Measurements from ENCODE around the gene KPNA1.

Gene KPNA1

GRCh38 chr3:122559906-122560305, 45.2 kb upstream of the KPNA1 start:
- TF ChIP-seq, protein P1, sequence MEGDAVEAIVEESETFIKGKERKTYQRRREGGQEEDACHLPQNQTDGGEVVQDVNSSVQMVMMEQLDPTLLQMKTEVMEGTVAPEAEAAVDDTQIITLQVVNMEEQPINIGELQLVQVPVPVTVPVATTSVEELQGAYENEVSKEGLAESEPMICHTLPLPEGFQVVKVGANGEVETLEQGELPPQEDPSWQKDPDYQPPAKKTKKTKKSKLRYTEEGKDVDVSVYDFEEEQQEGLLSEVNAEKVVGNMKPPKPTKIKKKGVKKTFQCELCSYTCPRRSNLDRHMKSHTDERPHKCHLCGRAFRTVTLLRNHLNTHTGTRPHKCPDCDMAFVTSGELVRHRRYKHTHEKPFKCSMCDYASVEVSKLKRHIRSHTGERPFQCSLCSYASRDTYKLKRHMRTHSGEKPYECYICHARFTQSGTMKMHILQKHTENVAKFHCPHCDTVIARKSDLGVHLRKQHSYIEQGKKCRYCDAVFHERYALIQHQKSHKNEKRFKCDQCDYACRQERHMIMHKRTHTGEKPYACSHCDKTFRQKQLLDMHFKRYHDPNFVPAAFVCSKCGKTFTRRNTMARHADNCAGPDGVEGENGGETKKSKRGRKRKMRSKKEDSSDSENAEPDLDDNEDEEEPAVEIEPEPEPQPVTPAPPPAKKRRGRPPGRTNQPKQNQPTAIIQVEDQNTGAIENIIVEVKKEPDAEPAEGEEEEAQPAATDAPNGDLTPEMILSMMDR (IDR thresholded peaks at IDR 0.05; ENCODE audit: unreplicated experiment in 3 of 3): no peak
- peaks cover 3% of the 10 kb centered on the region for H3K36me3 Mint-ChIP-seq (ENCODE audit: low read depth)
- H3K4me1 Mint-ChIP-seq: peaks cover 24% of the 10 kb centered on the region
- H3K27me3 Mint-ChIP-seq (ENCODE audit: low read depth): no peaks in the 10 kb centered on the region
- no peaks in the 10 kb centered on the region for H3K9me3 Mint-ChIP-seq
- H3K4me3 Mint-ChIP-seq: no peak overlapping the region
- H3K27ac Mint-ChIP-seq: no peak overlapping the region

DNA sequence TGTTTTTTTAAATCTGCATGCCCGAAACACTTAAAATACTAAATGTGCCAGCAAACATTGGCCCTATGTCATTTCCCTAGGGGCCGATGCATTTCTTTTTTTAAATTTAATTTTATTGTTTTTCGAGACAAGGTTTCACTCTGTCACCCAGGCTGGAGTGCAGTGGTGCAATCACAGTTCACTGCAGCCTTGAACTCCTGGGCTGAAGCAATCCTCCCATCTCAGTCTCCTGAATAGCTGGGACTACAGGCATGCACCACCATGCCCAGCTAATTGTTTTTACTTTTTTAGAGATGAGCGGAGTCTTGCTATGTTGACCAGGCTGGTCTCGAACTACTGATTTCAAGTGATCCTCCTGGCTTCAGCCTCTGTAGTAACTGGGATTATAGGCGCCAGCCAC, 43.9 kb upstream of the KPNA1 start:
- Mint-ChIP-seq H3K27me3 (ENCODE audit: low read depth) (no peaks in the 10 kb centered on the region), H3K27ac (no peak overlapping the region), H3K36me3 (ENCODE audit: low read depth) (peaks cover 3% of the 10 kb centered on the region), H3K4me3 (no peak overlapping the region), H3K4me1 (peaks cover 18% of the 10 kb centered on the region), H3K9me3 (no peaks in the 10 kb centered on the region)
- TF ChIP-seq, protein P1 (IDR thresholded peaks at IDR 0.05; ENCODE audit: unreplicated experiment in 3 of 3): no peak

DNA sequence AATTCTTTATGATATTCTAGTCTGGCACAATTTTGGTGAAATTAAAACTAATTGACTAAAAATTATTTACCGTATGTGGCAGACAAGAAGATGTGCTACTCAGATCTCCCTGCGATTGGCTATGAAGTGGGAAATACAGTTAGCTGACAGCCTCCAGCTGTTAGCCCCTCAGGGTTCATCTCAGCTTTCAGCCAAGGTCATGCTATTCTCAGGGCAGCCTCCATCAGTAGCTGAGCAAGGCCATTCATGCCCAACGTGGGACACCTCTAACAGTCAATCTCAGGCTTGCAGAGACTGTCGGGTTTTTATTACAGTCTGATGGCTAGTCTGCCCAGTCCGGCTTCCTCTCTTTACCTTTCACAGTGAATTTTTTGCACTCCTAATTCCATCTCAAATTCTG, 42.6 kb upstream of the KPNA1 start:
- Mint-ChIP-seq H3K4me1 (peaks cover 7% of the 10 kb centered on the region), H3K9me3 (no peaks in the 10 kb centered on the region), H3K27me3 (ENCODE audit: low read depth) (no peaks in the 10 kb centered on the region), H3K4me3 (no peak overlapping the region), H3K36me3 (ENCODE audit: low read depth) (peaks cover 3% of the 10 kb centered on the region), H3K27ac (no peak overlapping the region)
- TF ChIP-seq, protein P1 (IDR thresholded peaks at IDR 0.05; ENCODE audit: unreplicated experiment in 3 of 3): no peak

GRCh38 chr3:122555275-122556071, 40.7 kb upstream of the KPNA1 start:
- no peaks in the 10 kb centered on the region for H3K27me3 Mint-ChIP-seq (ENCODE audit: low read depth)
- no peak overlapping the region for H3K4me3 Mint-ChIP-seq

DNA sequence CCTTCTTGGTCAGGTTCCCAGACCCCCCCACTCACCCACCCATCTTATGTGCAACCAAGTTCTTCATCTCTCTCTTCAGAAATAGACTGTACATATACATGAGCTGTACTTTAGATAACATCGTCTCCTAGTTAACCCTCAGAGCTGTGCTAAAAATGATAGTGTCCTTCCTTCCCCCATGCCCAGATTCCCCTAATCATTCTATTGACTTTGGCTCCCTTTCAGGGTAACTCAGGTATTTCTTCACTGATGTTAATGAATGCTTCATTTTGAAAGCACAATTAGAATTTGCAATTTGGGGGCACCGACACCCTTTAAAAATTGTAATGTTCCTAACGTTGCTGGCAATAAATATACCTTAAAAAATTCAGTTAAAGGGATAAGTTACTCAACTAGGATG, 38.4 kb upstream of the KPNA1 start:
- no peak overlapping the region for H3K4me3 Mint-ChIP-seq
- H3K36me3 Mint-ChIP-seq (ENCODE audit: low read depth): peaks cover 3% of the 10 kb centered on the region
- H3K4me1 Mint-ChIP-seq: no peaks in the 10 kb centered on the region
- H3K27me3 Mint-ChIP-seq (ENCODE audit: low read depth): no peaks in the 10 kb centered on the region
- no peaks in the 10 kb centered on the region for H3K9me3 Mint-ChIP-seq
- TF ChIP-seq, protein P1 (IDR thresholded peaks at IDR 0.05; ENCODE audit: unreplicated experiment in 3 of 3): no peak
- no peak overlapping the region for H3K27ac Mint-ChIP-seq

More at GRCh38 chr3:122555275-122556071, 40.7 kb upstream of the KPNA1 start:
- no peak overlapping the region for H3K27ac Mint-ChIP-seq
- H3K36me3 Mint-ChIP-seq (ENCODE audit: low read depth): peaks cover under 1% of the 10 kb centered on the region
- H3K9me3 Mint-ChIP-seq: no peaks in the 10 kb centered on the region
- peaks cover under 1% of the 10 kb centered on the region for H3K4me1 Mint-ChIP-seq
- TF ChIP-seq, protein P1 (IDR thresholded peaks at IDR 0.05; ENCODE audit: unreplicated experiment in 3 of 3): no peak

GRCh38 chr3:122548619-122549018, 33.9 kb upstream of the KPNA1 start:
- H3K36me3 Mint-ChIP-seq (ENCODE audit: low read depth): peaks cover 3% of the 10 kb centered on the region
- no peaks in the 10 kb centered on the region for H3K27me3 Mint-ChIP-seq (ENCODE audit: low read depth)
- no peaks in the 10 kb centered on the region for H3K4me1 Mint-ChIP-seq
- TF ChIP-seq, protein P1 (IDR thresholded peaks at IDR 0.05; ENCODE audit: unreplicated experiment in 3 of 3): no peak
- no peaks in the 10 kb centered on the region for H3K9me3 Mint-ChIP-seq
- no peak overlapping the region for H3K27ac Mint-ChIP-seq
- H3K4me3 Mint-ChIP-seq: no peak overlapping the region

Measured in nephron (organoid).